Measurements from ENCODE around the gene SLC34A3.

The SLC34A3 gene

DNA sequence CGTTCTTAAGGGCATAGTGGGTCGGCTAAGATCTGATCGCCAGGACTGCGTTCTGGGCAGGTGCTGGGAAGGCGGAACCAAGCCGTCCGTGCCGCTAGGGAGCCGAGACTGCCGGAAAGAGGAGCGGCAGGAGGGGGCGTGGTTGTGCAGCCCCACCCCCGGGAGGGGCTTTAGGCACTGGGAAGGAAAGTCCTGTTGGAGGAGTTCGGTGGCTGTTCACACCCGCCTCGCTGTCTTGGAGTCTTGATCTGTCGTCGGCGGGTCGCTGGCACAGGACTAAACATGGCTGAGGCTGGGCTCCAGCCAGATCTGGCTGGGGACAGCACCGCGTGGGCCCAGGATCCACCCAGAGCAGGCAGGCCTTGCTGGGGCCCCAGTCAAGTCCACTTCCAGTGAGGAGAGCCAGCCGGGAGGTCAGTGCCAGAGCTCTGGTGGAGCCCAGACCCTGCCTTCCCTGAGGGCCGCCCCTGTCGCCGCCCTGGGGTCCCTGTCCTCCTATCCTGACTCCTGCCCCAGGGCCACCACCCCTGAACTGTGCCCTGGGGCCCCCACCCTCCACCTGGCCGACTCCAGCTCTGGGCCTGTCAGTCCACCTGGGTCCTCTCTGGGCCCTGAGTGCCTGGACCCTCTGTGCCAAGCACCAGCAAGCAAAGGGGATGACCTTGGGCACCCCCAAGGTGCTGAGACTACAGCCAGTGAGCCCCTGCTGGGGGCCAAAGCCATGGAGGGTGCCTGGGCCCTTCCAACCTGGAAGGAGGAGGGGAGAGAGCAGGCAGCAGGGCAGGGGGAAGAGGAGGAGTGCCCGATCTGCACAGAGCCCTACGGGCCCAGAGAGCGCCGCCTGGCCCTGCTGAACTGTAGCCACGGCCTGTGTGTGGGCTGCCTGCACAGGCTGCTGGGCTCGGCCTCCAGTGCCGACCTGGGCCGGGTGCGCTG, 13.2 kb upstream of the SLC34A3 start:
- TF ChIP-seq, protein P1, sequence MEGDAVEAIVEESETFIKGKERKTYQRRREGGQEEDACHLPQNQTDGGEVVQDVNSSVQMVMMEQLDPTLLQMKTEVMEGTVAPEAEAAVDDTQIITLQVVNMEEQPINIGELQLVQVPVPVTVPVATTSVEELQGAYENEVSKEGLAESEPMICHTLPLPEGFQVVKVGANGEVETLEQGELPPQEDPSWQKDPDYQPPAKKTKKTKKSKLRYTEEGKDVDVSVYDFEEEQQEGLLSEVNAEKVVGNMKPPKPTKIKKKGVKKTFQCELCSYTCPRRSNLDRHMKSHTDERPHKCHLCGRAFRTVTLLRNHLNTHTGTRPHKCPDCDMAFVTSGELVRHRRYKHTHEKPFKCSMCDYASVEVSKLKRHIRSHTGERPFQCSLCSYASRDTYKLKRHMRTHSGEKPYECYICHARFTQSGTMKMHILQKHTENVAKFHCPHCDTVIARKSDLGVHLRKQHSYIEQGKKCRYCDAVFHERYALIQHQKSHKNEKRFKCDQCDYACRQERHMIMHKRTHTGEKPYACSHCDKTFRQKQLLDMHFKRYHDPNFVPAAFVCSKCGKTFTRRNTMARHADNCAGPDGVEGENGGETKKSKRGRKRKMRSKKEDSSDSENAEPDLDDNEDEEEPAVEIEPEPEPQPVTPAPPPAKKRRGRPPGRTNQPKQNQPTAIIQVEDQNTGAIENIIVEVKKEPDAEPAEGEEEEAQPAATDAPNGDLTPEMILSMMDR (conservative IDR thresholded peaks at IDR 0.05; ENCODE audit: control insufficient read depth, insufficient read depth, low read depth, low read length) = no peak
- peak; percentile 34 for DNase-seq (ENCODE audit: low read depth)
- peak overlapping the region; percentile 7 for H3K4me3 ChIP-seq (ENCODE audit: control insufficient read depth, low read depth, low read length)

DNA sequence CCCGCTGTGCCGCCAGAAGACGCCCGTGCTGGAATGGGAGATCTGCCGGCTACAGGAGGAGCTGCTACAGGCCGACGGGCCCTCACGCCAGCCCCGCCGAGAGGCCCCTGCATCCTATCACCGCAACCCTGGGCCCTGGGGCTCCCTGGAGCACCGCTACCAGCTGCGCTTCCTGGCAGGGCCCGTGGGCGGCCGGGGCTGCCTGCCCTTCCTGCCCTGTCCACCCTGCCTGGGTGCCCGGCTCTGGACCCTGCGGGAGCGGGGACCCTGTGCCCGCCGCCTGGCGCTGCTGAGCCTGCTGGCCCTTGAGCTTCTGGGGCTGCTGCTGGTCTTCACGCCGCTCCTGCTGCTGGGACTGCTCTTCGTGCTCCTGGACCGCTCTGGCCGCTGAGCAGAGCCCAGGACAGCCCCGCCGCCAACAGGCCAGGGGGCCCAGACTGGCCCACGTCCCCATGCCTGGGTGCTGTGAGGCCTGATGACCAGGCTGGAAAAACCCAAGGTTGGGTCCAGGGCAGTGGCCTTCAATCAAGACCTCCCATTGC, 12.4 kb upstream of the SLC34A3 start:
- TF ChIP-seq, protein P1 (conservative IDR thresholded peaks at IDR 0.05; ENCODE audit: control insufficient read depth, insufficient read depth, low read depth, low read length) = no peak
- H3K4me3 ChIP-seq (ENCODE audit: control insufficient read depth, low read depth, low read length) = no peak overlapping the region
- no peak for DNase-seq (ENCODE audit: low read depth)

DNA sequence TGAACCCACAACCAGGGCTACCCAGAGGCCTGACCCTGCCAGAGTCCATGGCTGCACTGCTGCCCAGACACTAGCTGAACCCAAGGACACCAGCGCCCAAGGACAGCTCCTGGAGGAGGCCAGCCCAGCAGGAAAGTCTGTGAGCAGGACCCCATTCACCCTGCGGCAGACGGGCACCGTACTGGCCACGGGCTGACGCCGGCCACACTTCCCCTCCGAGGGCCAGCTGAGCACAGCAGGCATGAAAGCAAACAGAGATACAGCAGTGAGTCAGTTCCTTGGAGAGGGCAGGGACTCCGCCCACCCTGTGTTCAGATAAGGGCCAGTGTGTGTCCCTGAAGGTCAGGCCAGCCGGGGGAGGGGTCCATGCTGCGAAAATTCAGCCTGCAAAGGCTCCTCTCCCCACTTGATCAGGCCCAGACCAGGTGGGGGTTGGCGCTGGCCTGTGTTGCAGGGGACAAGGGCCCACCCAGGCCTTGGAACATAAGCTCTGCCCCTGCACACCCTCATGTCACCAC, 11.9 kb upstream of the SLC34A3 start:
- peak; percentile 14 for DNase-seq (ENCODE audit: low read depth)
- TF ChIP-seq, protein P1 (conservative IDR thresholded peaks at IDR 0.05; ENCODE audit: control insufficient read depth, insufficient read depth, low read depth, low read length) = no peak
- H3K4me3 ChIP-seq (ENCODE audit: control insufficient read depth, low read depth, low read length) = no peak overlapping the region

DNA sequence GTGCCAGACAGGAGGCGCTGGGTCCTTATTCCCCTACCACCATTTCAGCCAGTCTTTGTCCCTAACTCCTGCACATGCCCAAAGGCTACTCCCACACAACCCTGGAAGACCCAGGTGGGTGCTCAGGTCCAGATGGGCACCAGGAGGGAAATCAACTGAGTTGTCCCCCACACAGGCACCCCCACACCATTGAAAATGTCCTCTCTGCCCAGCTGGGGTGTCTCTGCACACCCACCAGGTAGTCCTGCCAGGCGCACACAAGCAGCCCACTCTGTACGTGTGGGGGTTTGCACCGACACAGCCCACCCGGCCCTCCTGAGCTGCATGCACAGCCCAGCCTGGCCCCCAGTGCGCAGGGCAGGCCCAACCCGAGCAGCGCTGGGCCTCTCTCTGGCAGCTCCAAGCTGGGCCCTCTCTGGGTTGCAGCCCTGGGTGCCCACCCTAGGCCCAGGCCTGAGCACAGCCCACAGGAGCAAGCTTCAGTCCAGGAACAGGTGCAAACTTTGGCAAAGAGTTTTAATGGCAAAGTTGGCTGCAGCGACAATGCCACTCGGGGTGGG, 10.9 kb upstream of the SLC34A3 start:
- no peak for DNase-seq (ENCODE audit: low read depth)
- no peak overlapping the region for H3K4me3 ChIP-seq (ENCODE audit: control insufficient read depth, low read depth, low read length)
- TF ChIP-seq, protein P1 (conservative IDR thresholded peaks at IDR 0.05; ENCODE audit: control insufficient read depth, insufficient read depth, low read depth, low read length) = no peak

DNA sequence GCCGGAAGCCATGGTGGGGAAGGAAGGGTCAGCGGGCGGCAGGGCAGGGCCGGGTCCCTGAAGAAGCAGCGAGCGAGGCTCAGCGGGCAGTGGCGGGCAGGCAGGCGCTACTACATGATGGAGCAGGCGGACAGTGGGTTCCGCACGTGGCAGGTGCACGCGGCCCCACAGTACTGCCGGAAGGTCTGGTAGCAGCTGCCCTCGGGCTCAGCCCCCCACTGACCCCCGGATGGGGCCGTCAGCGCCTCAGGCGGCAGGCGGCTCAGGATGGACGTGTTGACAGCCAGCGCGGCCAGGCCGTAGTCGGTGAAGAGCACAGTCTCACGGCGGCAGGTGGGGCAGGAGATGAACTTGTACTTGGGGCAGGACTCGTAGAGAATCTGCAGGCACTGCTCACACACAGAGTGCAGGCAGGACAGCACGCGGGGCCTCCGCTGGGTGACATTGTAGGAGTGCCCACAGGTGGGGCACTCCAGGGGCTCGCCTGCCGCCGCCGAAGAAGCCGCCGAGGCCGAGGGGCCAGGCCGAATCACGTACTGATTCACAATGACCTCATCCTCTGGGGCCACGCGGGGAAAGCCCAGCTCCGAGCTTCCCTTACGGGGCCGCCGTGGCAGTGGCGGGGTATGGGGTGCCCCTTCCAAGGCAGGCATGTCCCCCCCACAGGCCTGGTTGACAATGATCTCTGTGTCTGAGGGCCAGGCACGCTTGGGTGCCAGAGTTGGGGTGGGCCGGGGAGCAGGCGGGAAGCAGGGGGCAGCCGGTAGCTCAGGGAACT, 10.2 kb upstream of the SLC34A3 start:
- no peak for DNase-seq (ENCODE audit: low read depth)
- no peak overlapping the region for H3K4me3 ChIP-seq (ENCODE audit: control insufficient read depth, low read depth, low read length)
- TF ChIP-seq, protein P1 (conservative IDR thresholded peaks at IDR 0.05; ENCODE audit: control insufficient read depth, insufficient read depth, low read depth, low read length) = no peak

DNA sequence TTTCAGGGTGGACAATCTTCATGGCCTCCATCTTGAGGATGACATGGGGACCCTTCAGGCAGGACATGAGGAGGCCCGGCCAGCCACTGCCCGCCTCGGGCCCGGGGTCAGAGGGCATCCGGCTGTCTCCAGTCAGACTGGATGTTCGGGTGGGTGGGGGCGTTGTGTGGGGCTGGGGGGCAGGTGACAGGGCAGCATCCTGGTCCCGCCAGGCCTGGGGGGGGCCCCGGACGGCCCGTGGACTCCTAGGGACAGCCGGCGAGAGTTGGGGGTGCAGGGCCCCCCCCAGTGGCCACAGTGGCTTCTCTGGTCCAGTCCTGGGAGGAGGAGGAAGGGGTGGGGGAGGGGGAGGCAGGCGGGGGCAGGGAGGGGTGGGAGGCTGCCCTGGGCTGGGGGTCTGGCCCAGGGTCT, 9.6 kb upstream of the SLC34A3 start:
- no peak for DNase-seq (ENCODE audit: low read depth)
- no peak overlapping the region for H3K4me3 ChIP-seq (ENCODE audit: control insufficient read depth, low read depth, low read length)
- TF ChIP-seq, protein P1 (conservative IDR thresholded peaks at IDR 0.05; ENCODE audit: control insufficient read depth, insufficient read depth, low read depth, low read length) = no peak

Data from fibroblast of mammary gland (primary cell).